WI38 (cell line): ENCODE results near the gene HEXIM2.

Experiments used
- H3K4me3 ChIP-seq: 2 replicates; pipeline ENCODE4 v1.5.1; 2011; ENCODE audit warnings: low read depth, mild to moderate bottlenecking, control low read depth, low read length
- CTCF ChIP-seq: IDR thresholded peaks from 2 replicates; pipeline ENCODE4 v1.5.1; 2012; ENCODE audit warnings: low read depth, mild to moderate bottlenecking, control low read depth, low read length

Gene HEXIM2

GRCh38 chr17:45161288-45162024 is at the start of gene HEXIM2:
Gene HEXIM2 (plus strand): TSS chr17:45161875. CDS start chr17:45162794, 919 bp downstream.
- no peak for TF ChIP-seq CTCF
- H3K4me3 ChIP-seq, result peak within 1 kb of the TSS; percentile 78

- H3K4me3 ChIP-seq, result no peak overlapping the region
- TF ChIP-seq CTCF, result no peak
These were observed 48.9 kb upstream of the HEXIM2 start for GRCh38 chr17:45112559-45113423.

- TF ChIP-seq CTCF, result no peak
These were observed 48.3 kb upstream of the HEXIM2 start for GRCh38 chr17:45113424-45113754.

GRCh38 chr17:45114117-45114932 is 47.4 kb upstream of the HEXIM2 start:
- TF ChIP-seq CTCF, result no peak
- H3K4me3 ChIP-seq, result no peak overlapping the region

More at GRCh38 chr17:45113424-45113754, 48.3 kb upstream of the HEXIM2 start:
- no peak overlapping the region for H3K4me3 ChIP-seq

GRCh38 chr17:45115015-45115625 is 46.6 kb upstream of the HEXIM2 start:
- no peak overlapping the region for H3K4me3 ChIP-seq
- no peak for TF ChIP-seq CTCF

- no peak overlapping the region for H3K4me3 ChIP-seq
- TF ChIP-seq CTCF, result no peak
These were observed 45.8 kb upstream of the HEXIM2 start for GRCh38 chr17:45115871-45116270.
